Islet precursor cell (in vitro differentiated cells): ENCODE measurements around the gene CARMIL1.
"Not testable (repeated sequence)": the region's sequence is repeated elsewhere in the genome, so short reads cannot be mapped to it uniquely, and the experiment has no call there.

ENCODE experiments used
- DNase-seq: peaks from one replicate; pipeline ENCODE4 v3.0.0-alpha.2; 2018

The CARMIL1 gene

GRCh38 chr6:25375125-25375524, 96.0 kb downstream of the CARMIL1 start:
- DNase-seq, result no peak

GRCh38 chr6:25377664-25378063, 98.5 kb downstream of the CARMIL1 start:
- no peak for DNase-seq

DNA sequence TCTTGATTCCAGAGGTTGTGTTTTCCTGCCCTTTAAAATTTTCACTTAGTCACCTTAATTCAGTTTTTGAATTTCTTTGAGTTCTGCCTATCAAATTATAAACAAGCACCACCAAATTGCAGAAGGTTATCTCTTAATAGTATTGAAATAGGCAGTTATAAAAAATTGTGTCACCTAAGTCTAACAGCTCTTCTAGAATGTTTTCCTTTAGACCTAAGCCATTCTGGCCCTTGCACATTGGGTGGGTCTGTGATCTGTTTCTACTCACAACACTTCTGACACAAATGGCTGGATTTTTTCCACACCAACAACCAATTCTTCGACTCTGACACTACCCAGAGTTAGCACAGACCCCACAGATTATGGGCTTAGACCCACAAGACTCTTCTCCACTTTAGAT, 101.9 kb downstream of the CARMIL1 start:
- DNase-seq, result no peak

DNA sequence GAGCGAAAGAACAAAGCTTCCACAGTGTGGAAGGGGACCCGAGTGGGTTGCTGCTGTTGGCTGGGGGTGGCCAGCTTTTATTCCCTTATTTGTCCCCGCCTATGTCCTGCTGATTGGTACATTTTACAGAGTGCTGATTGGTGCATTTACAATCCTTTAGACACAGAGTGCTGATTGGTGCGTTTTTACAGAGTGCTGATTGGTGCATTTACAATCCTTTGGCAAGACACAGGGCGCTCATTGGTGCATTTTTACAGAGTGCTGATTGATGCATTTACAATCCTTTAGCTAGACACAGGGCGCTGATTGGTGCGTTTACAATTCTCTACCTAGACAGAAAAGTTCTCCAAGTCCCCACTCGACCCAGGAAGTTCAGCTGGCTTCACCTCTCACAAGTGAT, 103.3 kb downstream of the CARMIL1 start:
- DNase-seq, result not testable (repeated sequence)

- DNase-seq, result no peak
Measured at GRCh38 chr6:25384234-25384633, 105.1 kb downstream of the CARMIL1 start.

DNA sequence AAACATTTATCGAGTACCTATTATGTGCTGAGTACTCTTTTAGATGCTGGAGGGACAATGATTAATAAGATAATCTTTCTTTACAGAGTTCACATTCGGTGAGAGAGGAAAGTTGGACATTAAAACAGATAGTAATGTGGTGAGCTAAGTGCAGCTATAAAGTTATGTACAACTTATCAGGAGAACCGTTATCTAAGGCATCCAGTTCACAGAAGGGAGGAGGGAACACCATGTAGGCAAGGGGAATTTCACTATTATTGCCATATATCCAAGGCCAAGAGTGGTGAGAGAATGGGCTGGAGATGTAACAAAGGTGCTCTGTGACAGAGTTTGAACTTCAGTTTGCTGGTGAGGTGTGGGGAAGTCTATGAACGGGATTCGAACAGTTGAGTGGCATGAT, 105.8 kb downstream of the CARMIL1 start:
- DNase-seq, result no peak

DNA sequence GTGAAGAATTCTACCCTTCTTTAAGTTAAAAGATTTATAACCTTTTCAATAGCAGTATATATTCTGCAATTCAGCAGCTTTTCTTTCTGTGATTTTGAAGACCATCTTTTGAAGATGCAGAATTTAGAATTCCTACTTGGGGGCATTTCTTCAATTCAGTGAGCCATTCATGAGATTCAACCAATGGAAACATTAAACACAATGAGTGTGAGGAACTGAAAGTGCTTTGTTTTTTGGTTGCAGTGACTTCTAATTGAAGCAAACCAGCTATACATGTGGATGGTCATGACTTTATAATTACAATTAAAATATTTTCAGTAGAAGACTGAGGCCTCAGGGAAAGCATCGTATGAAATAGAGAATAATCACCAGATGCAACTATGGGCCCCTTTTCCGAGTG, 108.3 kb downstream of the CARMIL1 start:
- DNase-seq, result no peak

DNA sequence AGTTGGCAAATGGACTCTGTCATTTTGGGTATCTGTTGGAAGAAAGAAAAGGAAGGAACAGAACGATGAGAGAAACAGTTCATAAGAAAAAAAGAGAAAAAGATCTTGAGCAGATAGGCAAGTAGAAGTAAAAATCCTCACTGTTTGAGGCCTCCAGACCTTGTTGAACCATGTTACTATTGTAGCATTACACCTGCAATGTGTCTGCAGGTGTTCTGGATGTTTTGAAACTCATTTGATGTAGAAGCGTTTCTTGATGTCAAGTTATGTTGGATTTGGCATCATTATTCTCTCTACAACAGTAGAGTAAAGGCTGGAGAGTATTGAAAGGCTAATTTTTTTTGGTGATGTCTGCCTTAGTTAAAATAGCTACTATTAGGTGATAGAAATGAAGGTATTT, 108.7 kb downstream of the CARMIL1 start:
- no peak for DNase-seq

- peak; percentile 71 for DNase-seq
Measured at GRCh38 chr6:25388776-25389175, 109.6 kb downstream of the CARMIL1 start.

- DNase-seq, result no peak
Measured at GRCh38 chr6:25389471-25389870, 110.3 kb downstream of the CARMIL1 start.

GRCh38 chr6:25392372-25392771, 113.2 kb downstream of the CARMIL1 start:
- DNase-seq, result no peak

- no peak for DNase-seq
Measured at GRCh38 chr6:25395731-25396130, 116.6 kb downstream of the CARMIL1 start.

DNA sequence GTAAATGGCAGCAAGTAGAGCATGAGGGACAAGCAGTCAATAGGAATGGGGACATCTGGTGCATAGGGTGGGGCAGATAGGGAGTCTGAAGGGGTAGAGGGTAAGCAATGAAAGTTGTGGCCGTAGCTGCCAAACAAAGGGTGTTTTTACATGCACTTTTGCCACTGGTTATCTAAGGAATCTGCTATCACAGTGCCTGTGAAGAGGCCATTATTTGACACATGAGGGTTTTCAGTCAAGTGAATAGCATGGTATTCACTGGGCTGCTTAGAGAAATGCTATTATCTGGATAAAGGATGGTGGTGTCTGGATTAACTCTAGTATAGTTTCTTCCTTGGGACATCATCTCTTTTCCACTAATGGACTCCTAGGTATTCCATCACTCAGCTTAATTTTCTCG, 118.2 kb downstream of the CARMIL1 start:
- DNase-seq, result no peak

DNA sequence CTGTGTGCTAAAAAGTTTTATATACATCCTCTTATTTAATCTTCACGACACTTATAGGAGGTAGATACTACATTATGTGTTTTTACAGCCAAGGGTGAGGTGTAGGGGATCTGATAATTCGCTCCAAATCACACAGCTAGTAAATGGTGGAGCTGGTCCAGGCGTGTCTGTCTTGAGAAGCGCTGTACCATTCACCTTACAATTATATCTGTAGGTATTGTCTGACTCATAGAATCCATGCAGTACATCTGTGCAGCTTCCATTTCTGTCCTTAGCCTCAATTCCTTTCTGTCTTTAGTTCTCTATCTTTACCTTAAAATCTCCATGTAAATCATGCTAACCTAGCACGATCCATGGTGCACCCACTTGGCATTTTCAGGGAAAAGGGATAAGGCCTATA, 120.7 kb downstream of the CARMIL1 start:
- DNase-seq, result no peak

DNA sequence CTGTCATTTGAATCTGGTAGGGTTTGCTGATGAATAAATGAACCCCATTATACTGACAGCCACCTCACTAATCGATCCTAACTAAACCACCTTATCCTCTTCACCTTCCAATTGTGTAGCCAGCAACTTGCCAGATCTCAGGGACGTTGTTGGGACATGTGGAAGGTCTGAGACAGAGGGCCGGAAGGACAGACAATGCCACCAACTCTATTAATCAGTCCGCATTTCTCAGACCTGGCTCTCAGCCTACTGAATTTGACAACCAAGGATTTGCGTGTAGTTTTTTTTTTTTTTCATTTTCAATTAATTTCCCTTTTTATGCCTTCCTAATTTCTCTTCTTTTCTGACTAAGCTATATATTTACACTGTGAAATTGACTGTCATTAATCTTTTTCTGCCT, 122.5 kb downstream of the CARMIL1 start:
- no peak for DNase-seq

GRCh38 chr6:25402125-25402524, 123.0 kb downstream of the CARMIL1 start:
- DNase-seq, result no peak

- no peak for DNase-seq
Measured at GRCh38 chr6:25403150-25403549, 124.0 kb downstream of the CARMIL1 start.

GRCh38 chr6:25404091-25404490, 124.9 kb downstream of the CARMIL1 start:
- DNase-seq, result no peak

- no peak for DNase-seq
Measured at GRCh38 chr6:25404693-25405169, 125.6 kb downstream of the CARMIL1 start.

DNA sequence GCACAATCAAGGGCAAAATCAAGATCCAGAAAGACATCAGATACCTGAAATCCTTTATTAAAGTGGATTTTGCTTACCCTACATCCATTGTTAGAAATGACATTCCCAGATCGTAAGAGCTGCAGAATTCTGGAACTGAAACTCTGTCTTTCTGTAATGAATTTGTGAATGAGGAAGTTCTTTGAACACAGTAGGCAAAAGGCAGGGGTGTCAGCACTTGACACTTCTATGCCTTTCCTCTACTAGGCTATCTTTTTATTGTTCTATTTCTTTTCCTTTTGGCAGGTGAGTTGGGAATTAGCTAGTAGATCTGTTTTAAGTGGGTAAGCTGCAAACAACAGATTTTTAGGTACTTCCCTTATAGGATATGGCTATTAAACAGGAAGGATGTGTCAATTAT, 126.3 kb downstream of the CARMIL1 start:
- DNase-seq, result no peak

DNA sequence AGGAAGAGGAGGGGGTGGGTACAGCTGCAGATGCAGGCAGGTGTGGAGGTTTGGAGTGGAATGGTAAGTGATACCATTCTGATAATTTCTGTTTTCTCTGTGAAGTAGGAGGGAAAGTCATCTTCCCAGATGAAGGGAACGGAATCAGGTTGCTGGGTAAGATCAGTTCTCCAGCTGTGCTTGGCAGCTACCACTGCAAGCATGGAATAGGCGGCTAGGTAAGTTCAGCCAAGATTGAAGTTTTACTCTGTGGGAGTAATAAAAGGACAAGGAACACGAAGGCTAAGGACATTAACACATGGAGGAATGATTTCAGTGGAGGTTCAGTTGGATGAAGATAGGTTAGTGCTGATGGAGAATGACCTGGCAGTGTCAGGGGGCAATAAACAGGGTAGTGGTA, 128.3 kb downstream of the CARMIL1 start:
- no peak for DNase-seq

DNA sequence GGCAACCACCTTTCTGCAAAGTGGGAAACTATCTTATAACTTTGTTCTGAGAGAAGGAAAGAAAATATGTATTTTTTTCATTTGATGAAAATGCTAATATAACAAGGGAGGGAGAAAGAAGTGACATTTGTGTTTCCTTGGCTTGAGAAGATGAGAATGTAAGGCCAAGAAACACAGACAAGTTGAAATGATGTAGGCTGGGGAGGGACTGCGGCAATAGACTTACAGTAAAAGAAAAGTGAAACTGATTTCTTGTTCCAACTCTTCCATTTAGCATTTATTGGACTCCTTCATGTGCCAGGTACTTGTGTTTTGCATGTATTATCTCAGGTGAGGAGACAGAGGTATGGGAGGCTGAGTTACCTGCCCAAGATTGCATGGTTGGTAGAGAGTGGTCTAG, 130.9 kb downstream of the CARMIL1 start:
- no peak for DNase-seq

- DNase-seq, result no peak
Measured at GRCh38 chr6:25411316-25411950, 132.3 kb downstream of the CARMIL1 start.

- no peak for DNase-seq
Measured at GRCh38 chr6:25413207-25413905, 134.2 kb downstream of the CARMIL1 start.

- no peak for DNase-seq
Measured at GRCh38 chr6:25414168-25414567, 135.0 kb downstream of the CARMIL1 start.
